HG03460 (cell line): ENCODE measurements around the gene HNRNPH2.

Experiments used
- ATAC-seq: cut with Tn5 transposase; IDR thresholded peaks from one replicate; pipeline ENCODE4 v1.9.1; 2021; ENCODE audit not compliant: unreplicated experiment

HNRNPH2 gene, protein sequence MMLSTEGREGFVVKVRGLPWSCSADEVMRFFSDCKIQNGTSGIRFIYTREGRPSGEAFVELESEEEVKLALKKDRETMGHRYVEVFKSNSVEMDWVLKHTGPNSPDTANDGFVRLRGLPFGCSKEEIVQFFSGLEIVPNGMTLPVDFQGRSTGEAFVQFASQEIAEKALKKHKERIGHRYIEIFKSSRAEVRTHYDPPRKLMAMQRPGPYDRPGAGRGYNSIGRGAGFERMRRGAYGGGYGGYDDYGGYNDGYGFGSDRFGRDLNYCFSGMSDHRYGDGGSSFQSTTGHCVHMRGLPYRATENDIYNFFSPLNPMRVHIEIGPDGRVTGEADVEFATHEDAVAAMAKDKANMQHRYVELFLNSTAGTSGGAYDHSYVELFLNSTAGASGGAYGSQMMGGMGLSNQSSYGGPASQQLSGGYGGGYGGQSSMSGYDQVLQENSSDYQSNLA

DNA sequence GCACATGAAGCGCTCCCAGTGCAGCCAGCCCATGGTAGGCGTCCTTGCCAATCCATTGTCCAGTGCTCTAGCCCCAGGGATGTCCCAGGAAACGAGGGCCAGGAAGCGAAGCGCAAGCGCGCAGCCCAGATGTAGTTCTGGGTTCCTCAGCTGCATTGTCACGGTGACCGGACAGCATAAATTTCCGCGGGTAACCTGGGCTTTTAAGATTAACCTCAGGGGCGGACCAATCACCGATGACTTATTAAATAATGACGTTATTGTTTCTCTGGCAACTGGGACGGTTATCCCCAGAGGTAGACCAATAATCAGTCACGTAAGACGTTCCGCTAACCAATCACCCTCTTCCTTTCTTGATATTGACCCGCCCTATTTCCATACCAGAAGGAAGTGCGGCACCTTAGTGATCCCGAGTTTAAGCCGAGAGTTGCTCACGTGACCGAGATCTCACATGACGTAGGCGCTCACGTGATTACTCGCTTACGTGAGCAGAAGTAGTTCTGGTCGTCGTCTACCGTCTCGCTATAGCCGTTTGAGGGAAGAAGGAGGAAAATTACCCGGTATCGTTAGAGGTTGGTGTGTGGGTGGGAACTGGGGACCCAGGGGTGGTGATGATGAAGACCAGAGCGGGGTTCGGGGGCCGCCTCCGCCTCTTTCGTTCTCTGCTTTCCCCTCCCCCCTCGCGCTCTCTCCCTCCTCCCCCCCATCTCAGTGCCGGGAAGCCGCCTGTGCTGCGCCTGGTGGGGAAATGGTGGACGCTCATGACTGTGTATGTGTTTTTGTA is at the start of gene HNRNPH2, which contains the start of gene GLA:
TSS of gene HNRNPH2 (plus strand) at position 475 of the 784 bp plus-strand sequence. CDS start 3,767 bp downstream, outside the sequence.
TSS of gene GLA (minus strand) at position 178 of the 784 bp plus-strand sequence. CDS start at position 156, 22 bp downstream.
- ATAC-seq = peak; percentile 93

DNA sequence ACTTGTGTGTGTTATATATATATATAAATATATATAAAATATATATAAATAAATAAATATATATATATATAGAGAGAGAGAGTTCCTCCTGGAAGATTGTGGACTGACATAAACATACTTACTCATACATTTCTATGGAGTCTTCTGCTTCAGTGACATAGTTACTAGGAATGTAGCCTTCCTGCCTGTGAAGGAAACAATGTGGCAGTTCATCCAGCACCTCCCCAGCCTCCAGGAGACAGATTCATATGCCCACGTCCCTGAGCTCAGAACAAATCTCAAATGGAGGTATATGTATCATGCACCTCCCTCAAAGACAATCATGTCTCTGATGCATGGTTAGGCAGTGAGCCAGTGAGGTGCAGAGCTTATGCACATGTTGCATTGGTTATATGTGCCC is 48.1 kb upstream of the HNRNPH2 start:
- no peak for ATAC-seq

DNA sequence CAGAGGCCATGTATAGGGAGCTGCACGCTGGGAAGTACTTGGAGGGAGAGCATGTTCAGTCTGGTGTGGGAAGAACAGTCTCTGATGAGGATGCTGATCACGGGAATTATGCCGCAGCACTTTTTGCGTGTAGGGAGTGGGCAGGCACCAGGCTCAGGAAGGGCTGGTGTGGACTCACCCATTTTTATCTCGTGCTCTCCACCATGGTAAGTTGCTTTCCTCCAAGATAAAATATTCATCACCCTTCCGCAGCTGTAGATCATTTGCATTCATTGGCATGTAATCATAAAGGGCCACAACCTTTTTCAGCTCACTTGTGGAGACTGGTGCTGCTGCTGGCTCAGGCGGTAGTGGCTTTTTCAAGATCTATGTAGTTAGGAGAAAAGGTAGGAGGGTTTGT is 47.6 kb upstream of the HNRNPH2 start:
- no peak for ATAC-seq

DNA sequence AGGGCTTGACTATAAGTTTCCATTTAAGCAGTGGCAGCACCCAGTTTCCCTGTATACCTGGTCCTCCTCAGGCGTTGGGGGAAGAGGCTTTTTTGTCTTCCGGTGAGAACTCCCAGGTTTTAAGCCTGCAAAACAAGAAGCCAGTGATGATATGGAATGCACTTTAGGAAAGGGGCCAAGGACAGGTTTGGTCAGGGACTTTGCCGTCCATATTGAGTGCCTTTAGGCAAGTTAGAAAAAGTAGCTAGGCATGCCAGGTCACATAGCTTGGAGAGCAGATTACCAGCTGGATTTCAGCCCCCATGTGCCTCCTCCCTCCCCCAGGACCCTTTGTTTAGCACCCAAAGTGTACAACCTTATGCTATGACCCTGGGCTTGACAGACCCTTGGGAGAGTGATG is 45.9 kb upstream of the HNRNPH2 start:
- ATAC-seq = no peak

DNA sequence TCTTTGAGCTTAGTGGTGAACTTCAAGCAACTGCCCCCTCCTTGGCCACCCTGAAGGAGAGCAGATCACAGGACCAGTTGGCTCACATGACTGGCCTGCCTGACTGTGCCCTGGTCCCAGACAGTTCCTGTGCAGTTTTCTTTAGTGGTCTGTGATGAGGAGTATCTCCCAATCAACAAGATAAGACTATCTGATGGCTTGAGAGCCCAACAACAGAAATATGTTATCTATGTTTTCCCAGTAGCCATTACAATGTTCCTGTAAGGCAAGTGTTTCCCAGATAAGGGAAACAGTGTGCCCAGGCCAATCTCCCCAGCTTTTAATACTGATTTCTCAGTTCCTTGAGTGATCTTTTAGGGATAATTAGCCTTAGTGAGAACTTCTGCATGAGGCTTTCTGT is 45.3 kb upstream of the HNRNPH2 start:
- ATAC-seq = no peak

DNA sequence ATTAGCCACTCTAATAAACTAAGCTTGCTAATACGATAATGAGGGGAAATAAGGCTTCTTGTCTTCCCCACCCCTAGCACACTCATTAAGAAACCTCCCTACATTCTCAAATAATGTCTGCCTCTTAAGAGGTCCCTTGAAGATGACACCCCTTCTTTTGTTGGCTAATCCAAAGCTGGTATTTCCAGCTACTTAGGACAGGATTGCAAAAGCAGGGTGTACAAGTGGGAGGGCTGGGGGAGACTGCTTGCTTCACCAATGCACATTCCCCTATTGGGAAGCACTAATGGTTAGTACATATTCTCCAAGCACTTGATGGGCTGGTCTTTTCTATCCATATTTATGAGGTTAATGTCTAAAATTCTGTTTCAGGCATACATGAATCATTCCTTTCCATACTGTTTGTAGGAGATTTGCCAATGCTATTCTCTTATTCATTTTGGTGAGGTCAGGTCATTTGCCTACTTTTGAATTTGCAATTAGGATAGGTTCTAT is 42.7 kb upstream of the HNRNPH2 start:
- ATAC-seq = no peak

DNA sequence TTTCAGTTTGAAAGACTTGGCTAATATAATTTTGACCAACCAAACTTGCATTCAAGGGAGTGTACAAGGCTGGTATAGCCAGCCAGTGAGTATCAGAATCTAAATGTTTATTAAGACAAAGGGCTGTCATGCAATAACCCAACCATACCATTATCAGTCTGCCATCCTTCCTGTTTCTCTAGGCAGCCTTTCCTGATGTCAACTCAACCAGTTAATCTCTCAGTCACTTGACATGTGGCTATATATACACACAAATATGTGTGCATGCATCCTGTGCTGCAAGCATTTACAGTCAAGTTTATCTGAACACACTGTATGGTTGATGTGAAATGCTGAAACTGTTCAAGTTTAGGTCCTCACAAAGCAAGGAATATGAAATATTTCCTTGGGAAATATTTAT is 39.2 kb upstream of the HNRNPH2 start:
- no peak for ATAC-seq

DNA sequence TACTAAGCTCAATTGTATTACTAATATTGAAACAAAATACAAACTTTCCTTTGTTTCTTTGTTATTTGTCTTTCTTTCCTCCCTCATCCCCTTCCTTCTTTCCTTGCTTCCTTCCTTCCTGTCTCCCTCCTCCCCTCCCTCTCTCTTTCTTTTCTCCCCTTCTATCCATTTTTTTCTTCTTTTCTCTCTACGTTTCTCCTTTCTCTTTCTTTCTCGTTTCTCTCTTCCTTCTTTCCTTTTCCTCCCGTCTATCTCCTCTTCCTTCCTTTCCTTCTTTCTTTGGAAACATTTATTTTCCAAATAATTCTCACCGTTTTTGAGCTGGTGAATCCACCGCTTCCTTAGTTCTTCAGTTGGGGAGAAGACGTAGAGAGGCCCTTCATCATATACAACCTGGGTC is 38.3 kb upstream of the HNRNPH2 start:
- ATAC-seq = no peak

DNA sequence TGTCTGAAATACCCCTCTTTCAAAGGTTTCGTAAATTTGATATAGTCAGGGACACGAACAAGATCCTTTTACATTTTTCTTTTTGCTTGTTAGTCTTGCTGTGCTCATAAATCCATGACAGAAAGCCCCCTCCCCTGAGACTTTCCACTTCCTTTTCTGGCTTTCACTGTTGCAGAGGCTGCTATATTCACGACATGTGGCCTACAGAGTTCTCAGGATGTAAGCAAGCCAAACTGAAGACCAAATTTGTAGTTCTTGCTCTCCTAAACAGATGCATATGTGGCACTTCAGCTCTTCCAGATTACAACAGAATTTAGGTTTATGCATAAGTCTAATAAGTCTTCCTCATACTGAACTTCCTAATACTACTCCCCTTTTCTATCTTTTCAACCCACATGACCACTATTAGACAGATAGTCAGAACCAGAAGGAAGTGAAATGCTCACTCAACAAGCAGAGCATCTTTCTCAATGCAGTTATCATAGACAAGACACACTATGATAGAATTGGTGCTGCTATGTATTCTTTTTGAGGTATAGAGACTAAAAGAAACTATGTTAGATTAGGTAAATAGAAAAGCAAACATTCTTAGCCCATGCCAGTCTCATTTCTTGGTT is 37.0 kb upstream of the HNRNPH2 start:
- ATAC-seq = peak; percentile 77

DNA sequence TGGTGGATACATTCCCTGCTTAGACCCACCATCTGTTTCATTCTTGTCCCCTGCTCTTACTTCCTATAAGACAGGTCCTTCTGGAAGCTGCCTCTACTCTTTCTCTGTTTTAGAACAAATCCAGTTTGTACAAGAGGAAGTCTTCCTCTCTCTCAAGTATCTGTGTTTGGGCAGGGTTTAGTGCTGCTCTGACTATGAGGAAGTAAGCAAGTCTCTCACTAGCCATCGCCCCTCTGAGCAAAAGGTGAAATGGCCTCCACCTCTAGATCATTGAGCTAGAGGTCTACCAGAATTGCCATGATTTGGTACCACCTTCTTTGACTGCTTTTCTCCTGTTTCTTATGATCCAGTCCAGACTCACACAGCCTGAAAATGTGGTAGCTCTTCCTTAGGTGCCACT is 30.5 kb upstream of the HNRNPH2 start:
- no peak for ATAC-seq

DNA sequence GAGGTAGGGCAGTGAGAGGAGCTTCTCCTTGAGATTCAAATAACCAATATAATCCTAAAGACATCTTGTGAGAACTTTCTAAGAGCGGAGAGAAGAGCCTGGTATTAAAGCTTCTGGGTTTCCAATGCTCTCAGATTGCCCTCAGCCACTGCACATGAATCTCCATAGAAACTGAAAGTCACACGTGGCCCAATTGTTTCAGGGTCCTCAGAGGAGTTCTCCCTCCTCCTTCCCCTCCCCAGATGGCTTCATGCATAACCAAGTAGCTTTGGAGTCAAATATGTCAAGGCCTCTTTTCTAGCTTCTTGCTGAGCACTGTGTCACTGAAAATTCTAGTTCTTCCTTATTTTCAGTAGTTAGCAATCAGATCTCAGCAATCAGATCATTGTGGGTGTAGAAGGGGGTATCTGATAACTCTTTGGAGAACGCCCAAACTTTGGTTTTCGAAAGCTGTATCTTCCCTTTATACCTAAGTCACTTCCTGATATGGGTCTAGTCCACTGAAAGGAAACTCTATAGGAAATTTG is 24.3 kb upstream of the HNRNPH2 start:
- ATAC-seq = peak; percentile 68

DNA sequence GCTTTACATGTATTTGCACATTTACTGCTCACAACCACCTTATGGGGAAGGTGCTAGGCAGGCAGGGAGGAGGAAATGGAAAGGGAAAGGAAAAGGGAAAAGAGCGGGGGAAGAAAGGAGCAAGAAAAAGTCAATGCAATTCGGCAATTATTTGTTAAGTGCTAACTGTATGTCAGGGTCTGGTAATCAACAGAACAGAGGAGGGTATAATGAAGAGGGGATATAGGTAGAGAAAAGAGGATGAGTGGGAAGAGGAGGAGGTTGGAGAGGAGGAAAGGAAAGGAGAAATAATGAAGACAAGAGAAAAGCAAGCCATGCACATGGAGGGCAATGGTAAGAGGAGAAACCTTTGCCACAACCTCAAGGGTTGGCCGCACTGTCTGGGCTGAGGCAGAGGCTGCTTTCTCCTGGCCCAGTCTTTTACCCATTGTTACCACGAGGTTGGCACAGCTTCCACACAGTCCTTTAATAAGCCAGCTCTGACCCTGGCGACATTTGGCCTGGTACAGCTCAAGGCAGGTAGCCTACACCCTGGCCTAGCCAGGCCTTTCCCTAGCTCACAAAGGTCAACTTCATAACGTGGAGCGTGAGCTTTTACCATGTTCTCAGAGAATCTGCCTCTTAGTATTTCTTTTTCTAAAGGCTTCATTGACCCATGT is 22.9 kb upstream of the HNRNPH2 start:
- ATAC-seq = no peak

DNA sequence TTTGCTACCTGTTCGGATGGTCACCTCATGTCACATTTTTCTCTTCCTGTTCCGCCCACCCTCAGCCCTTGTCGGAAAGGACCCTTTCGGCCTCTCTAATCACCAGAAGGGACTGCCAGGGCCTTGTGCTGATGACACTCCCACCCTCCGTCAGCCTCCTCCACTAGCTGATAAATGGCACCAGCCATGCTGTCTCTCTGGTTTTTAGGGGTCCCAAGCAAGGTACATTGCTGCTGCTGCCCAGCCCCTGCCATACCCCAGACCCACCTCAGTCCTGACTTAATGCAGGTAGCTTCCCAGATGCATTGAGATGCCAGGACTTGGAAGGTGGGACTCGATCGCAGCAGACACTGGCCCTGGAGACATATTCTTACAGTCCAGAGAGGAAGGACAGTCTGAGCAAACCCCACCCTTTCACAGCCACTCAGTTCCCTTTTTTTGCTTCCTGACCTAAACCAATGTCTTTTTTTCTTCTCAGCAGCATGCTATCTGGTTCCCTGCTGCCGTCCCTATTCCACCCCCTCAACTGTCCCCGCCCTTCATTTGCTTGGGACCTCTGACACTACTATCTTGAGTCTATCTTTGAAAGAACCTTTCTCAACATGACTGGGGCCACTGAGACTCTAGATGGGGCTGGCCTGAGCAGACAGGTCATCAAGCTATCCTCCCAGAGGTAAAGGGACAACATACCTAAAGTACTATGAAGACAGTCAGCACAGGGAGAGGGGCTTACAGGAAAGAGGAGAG is 22.1 kb upstream of the HNRNPH2 start, which contains the start of gene BTK:
TSS of gene BTK (minus strand) at position 397 of the 747 bp plus-strand sequence. CDS start 10,907 bp downstream, outside the sequence.
- peak; percentile 61 for ATAC-seq

DNA sequence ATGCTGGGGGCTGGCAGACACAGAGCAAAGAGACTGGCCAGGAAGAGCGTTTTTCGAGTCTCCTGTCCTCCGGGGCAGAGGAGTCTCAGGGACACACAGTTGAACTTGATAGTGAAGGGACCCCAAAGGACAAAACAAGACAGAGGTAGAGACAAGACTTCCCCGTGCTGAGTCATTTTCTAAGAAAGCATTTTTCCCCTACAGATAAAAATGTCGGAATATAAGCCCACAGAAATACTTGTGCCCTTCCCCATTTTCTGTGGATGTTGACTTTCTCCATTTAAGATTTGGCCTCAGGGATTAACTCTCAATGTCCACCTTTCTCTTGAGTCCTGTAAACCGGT is 21.5 kb upstream of the HNRNPH2 start:
- ATAC-seq = no peak

DNA sequence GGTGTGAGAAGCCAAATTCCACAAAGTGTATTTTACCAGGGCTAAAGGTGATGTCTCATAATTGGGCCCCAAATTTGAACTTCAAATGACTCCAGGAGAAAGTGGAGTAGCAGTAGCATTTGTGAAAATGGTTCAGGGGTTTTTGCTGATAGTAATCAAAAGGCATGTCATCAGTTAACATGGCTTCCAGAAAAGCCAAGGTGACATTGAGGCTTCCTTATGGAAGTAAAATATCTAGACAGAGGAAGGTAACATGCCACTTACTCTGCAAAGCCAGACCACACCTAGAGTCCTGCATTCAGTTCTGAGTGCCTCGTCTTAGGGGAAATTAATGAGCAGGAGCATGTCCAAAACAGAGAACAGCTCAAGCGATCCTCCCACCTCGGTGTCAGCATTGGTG is 19.4 kb upstream of the HNRNPH2 start:
- ATAC-seq = no peak

DNA sequence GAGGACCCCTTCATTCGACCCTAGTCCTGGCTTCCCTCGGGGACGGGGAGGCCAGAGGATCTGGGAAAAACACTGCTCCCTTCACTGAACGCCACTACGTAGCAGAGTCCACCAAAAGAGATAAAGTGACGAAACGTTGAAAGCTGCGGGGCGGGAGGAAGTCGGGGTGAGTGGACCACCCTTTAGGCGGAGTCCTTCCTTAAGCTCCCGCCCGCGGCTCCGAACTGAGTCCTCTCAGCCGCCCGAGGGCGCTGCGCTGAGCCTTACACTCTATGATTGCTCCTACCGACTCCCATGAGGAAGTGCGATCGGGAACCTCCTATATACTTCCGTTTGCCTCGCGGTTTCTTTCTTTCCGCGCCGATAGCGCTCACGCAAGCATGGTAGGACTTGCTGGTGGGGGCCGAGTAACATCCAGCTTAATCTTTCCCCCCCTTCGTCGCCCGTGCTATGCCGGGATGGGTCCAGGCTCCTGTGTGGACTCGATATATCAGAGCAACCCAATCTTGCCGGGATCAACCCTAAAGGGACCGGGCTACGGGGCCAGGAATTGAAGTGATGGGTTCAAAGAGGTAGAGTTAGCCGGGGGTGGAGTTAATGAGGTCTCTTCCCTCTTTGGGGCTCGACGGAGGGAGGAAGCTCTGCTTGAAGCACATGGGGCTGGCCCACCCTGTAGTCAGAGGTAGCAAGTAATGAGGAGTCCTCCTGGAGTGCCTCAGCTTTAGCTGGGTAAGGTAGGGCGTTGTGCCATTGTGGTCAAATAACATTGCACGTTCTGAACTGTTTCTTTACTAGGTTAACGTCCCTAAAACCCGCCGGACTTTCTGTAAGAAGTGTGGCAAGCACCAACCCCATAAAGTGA is 17.1 kb upstream of the HNRNPH2 start, which contains the start of gene RPL36A:
TSS of gene RPL36A (plus strand) at position 348 of the 862 bp plus-strand sequence. CDS start at position 381, 33 bp downstream.
- ATAC-seq = peak; percentile 78

DNA sequence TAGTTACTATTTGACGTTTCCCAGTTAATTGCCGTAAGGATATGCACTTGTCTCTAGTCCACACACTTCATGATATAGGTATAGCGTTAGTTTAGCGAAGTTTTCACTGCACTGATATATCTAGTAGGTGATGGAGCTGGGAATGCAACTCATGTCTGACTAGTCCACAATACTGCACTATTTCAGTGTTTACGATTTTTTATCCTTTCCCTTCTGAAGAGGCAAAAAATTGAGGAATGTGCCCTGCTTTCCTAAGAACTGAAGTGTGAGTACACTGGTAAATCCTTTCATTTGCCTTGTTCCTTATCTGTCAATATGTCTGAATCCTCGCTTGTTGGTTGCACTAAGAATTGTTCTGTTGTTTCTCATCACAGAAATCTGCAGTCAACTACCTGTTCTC is 16.2 kb upstream of the HNRNPH2 start:
- no peak for ATAC-seq

DNA sequence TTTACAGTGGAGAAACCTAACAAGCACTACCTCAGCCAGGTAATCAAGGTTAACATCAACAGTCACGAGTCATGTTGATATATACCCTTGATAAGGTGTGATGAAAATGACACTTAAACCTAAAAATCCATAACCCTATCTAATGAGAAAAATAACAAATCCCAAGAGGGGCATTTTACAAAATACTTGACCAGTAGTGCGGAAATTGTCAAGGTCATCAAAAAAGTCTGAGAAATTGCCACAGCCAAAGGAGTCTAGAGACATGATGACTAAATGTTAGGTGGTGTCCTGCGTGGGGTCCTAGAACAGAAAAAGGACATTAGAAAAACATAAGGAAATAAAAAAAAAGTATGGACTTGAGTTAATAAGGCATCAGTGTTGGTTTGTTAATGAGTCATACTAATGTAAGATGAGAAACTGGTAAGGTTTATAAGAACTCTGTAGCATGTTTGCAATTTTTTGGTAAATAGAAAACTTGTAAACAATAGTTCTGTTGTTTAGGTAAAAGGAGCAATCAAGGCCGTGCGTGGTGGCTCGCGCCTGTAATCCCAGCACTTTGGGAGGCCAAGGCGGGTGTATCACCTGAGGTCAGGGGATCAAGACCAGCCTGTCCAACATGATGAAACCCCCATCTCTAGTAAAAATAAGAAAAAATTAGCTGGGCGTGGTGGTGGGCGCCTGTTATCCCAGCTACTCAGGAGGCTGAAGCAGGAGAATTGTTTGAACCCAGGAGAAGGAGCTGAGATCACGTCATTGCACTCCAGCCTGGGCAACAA is 14.3 kb upstream of the HNRNPH2 start:
- ATAC-seq = no peak
